SK-N-MC (cell line): ENCODE measurements around the gene FAM136A.

Experiments used
- DNase-seq: peaks from one replicate; pipeline ENCODE4 v3.0.0-alpha.2; 2011; ENCODE audit warnings: low read depth, low spot score
- H3K27ac ChIP-seq: fragments of 200-600 bp; sonication (generic); 2 replicates; pipeline ENCODE4 v1.5.1; 2016; ENCODE audit warnings: mixed run types
- H3K36me3 ChIP-seq: fragments of 200-600 bp; sonication (generic); 2 replicates; pipeline ENCODE4 v1.6.1; 2017; ENCODE audit warnings: antibody characterized with exemption, low read length, mixed read lengths; ENCODE audit not compliant: insufficient read depth
- H3K4me3 ChIP-seq: fragments of 200-600 bp; sonication (generic); 2 replicates; pipeline ENCODE4 v1.5.1; 2016
- H3K9ac ChIP-seq: fragments of 200-600 bp; sonication (generic); 2 replicates; pipeline ENCODE4 v1.8.0; 2017; ENCODE audit warnings: mixed run types, mixed read lengths; ENCODE audit not compliant: insufficient read length
- H3K9me3 ChIP-seq: fragments of 200-600 bp; sonication (generic); 2 replicates; pipeline ENCODE4 v1.6.1; 2017; ENCODE audit warnings: low read depth, mild to moderate bottlenecking, antibody characterized with exemption, low read length, moderate library complexity, mixed read lengths
- EZH2 ChIP-seq: fragments of 200-600 bp; sonication (generic); IDR thresholded peaks from one replicate; pipeline ENCODE4 v1.6.1; 2017; ENCODE audit warnings: antibody characterized with exemption
- FOXP2 ChIP-seq: optimal IDR thresholded peaks from 2 replicates; pipeline ENCODE3; 2011; ENCODE audit warnings: mild to moderate bottlenecking, moderate library complexity; ENCODE audit not compliant: insufficient read depth; ENCODE audit errors: extremely low read length, control extremely low read depth
- POLR2AphosphoS5 ChIP-seq: IDR thresholded peaks from 2 replicates; pipeline ENCODE4 v1.6.1; 2012; ENCODE audit warnings: mild to moderate bottlenecking, low read depth, low read length, borderline replicate concordance

The FAM136A gene

DNA sequence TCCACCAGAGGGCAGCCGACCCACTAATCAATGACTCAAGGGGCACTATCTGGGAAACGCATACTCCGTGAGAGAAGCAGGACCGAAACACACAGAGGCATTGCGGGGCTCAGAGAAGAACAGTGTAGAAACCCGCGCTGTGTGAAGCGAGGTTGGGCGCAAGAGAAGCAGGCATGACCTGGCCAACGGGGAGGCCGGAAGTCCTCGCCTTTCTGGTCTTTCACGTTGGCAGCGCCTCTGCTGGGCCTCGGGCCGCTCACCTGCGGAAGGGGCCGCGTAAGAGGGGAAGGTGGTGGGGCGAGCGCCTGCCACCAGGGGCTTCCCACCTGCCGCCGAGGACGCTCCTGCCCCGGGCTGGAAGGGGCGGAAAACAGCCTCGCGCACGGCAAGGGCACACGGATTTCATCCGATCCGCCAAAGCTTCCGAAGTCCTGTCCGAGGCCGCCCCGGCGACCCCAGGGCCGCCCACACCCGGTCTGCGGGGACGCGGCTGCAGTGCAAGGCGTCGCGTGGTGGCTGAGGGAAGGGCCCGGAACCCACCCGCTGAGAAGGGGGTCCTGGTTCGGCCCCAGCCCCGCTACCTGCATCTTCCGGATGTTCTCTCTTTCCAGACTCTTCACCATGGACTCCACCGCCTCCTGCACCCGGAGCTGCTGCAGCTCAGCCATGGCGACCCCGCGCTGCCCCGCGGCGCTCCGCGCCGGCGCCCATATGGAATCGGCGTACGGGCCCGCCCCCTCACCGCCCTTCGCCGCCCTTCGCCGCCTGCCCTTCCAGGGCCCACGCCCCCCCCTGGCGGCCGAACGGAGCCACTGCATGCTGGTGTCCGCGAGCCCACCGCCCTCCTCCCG is at the start of gene FAM136A:
Gene FAM136A (minus strand): TSS at position 724 of the 851 bp plus-strand sequence. CDS start 56 bp downstream, at position 668.
- DNase-seq: no peak
- peak within 1 kb of the TSS; percentile 88 for H3K9ac ChIP-seq
- H3K36me3 ChIP-seq: peaks cover 24% of the 10 kb centered on the region
- TF ChIP-seq FOXP2: no peak
- peak; percentile 81 for TF ChIP-seq POLR2AphosphoS5
- no peak within 1 kb of the TSS for H3K27ac ChIP-seq
- H3K9me3 ChIP-seq: no peaks in the 10 kb centered on the region
- H3K4me3 ChIP-seq: peak within 1 kb of the TSS; percentile 92

DNA sequence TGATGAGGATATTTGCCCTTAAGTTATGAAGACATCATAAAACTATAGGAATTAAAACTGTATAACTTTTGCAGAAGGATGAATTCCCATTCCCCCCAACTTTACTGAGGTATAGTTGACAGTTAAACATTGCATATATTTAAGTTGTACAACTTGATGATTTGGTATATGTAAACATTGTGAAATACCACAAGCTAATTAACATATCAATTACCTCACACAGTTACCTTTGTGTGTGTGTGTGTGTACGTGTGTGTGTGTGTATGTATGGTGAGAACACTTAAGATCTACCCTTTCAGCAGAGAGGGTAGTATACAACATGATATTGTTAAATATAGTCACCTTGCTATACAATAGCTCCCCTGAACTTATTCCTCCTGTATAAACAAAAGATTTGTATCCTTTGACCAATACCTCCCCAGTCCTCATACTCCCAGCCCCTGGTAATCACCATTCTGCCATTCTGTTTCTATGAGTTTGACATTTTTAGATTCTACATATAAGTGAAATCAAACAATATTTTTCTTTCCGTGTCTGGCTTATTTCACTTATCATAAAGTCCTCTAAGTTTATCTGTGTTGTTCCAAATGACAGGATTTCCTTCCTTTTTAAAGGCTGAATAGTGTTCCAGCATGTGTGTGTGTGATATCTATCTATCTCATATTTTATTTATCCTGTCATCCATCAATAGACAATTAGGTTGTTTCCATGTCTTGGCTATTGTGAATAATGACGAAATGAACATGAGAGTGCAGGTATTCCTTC is 48.2 kb upstream of the FAM136A start:
- no peak overlapping the region for H3K9ac ChIP-seq
- no peaks in the 10 kb centered on the region for H3K36me3 ChIP-seq
- H3K9me3 ChIP-seq: no peaks in the 10 kb centered on the region
- H3K4me3 ChIP-seq: no peak overlapping the region
- no peak for DNase-seq
- H3K27ac ChIP-seq: no peak overlapping the region
- TF ChIP-seq FOXP2: no peak

- no peaks in the 10 kb centered on the region for H3K9me3 ChIP-seq
- H3K9ac ChIP-seq: no peak overlapping the region
- H3K4me3 ChIP-seq: no peak overlapping the region
- TF ChIP-seq POLR2AphosphoS5: no peak
- TF ChIP-seq FOXP2: no peak
- TF ChIP-seq EZH2: no peak
- no peaks in the 10 kb centered on the region for H3K36me3 ChIP-seq
- H3K27ac ChIP-seq: no peak overlapping the region
- no peak for DNase-seq
Measured at GRCh38 chr2:70347831-70348230, 46.0 kb upstream of the FAM136A start.

DNA sequence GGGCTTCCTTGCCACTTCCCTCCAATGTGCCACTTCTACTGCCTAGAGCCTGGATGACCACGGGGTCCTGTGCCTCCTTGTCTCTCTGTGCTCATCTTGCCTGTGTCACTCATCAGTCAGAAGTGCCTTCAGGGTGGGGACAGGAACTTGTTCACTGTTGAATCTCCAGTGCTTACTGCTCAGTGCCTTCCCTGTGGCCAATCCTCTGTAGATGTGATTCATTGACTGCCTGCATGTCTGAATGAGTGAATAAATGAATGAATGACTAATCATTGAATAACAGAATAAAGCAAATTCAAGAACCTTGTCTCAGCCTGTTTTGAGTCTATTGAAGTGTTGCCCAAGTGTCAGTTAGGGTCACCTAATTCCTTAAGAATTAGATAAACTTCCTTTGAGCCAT is 42.3 kb upstream of the FAM136A start:
- Histone ChIP-seq H3K9ac (no peak overlapping the region), H3K4me3 (no peak overlapping the region), H3K27ac (no peak overlapping the region), H3K9me3 (no peaks in the 10 kb centered on the region), H3K36me3 (no peaks in the 10 kb centered on the region)
- TF ChIP-seq FOXP2: no peak
- TF ChIP-seq EZH2: no peak
- no peak for TF ChIP-seq POLR2AphosphoS5
- no peak for DNase-seq

GRCh38 chr2:70341477-70341765 is 39.6 kb upstream of the FAM136A start:
- no peak for TF ChIP-seq POLR2AphosphoS5
- TF ChIP-seq FOXP2: no peak
- TF ChIP-seq EZH2: no peak
- Histone ChIP-seq H3K27ac (no peak overlapping the region), H3K9me3 (no peaks in the 10 kb centered on the region), H3K4me3 (no peak overlapping the region), H3K9ac (no peak overlapping the region), H3K36me3 (no peaks in the 10 kb centered on the region)
- DNase-seq: no peak

- TF ChIP-seq POLR2AphosphoS5 (no peak), FOXP2 (no peak), EZH2 (no peak)
- no peak overlapping the region for H3K27ac ChIP-seq
- H3K9ac ChIP-seq: no peak overlapping the region
- H3K36me3 ChIP-seq: no peaks in the 10 kb centered on the region
- H3K9me3 ChIP-seq: no peaks in the 10 kb centered on the region
- no peak for DNase-seq
- H3K4me3 ChIP-seq: no peak overlapping the region
Measured at GRCh38 chr2:70340761-70341476, 39.1 kb upstream of the FAM136A start.

GRCh38 chr2:70340075-70340474 is 38.2 kb upstream of the FAM136A start:
- Histone ChIP-seq H3K9me3 (no peaks in the 10 kb centered on the region), H3K27ac (no peak overlapping the region), H3K4me3 (no peak overlapping the region), H3K36me3 (no peaks in the 10 kb centered on the region), H3K9ac (no peak overlapping the region)
- no peak for DNase-seq
- TF ChIP-seq POLR2AphosphoS5: no peak
- no peak for TF ChIP-seq FOXP2
- no peak for TF ChIP-seq EZH2

DNA sequence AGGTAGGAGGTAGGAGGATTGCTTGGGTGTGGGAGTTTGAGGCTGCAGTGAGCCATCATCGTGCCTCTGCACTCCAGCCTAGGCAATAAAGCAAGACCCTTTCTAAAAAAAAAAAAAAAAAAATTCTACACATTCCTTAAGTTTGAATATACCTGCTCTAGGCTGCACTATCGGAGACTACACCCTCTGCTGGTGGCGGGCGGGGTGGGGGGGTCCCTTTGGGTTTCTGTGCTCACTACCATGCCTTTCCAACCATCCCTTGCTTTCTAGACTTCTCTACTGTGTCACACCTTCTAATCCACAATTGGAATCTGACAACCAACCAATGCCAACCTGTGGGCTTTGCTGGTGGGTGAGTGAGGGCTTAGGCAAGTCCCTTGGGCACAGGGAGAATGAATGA is 34.7 kb upstream of the FAM136A start:
- no peaks in the 10 kb centered on the region for H3K36me3 ChIP-seq
- H3K9me3 ChIP-seq: no peaks in the 10 kb centered on the region
- no peak overlapping the region for H3K27ac ChIP-seq
- TF ChIP-seq EZH2: no peak
- TF ChIP-seq POLR2AphosphoS5: no peak
- no peak for TF ChIP-seq FOXP2
- H3K9ac ChIP-seq: no peak overlapping the region
- DNase-seq: no peak
- H3K4me3 ChIP-seq: no peak overlapping the region
